ENCODE data around the gene SPRY1. TPM values are rescaled to one million over a fixed set of nuclear protein-coding genes. Genes with fewer than 3 reads are reported as not detected.

Gene SPRY1
- total and polyA plus RNA-seq, 7 donors, result 19.2 to 104 (median 41.1) TPM

DNA sequence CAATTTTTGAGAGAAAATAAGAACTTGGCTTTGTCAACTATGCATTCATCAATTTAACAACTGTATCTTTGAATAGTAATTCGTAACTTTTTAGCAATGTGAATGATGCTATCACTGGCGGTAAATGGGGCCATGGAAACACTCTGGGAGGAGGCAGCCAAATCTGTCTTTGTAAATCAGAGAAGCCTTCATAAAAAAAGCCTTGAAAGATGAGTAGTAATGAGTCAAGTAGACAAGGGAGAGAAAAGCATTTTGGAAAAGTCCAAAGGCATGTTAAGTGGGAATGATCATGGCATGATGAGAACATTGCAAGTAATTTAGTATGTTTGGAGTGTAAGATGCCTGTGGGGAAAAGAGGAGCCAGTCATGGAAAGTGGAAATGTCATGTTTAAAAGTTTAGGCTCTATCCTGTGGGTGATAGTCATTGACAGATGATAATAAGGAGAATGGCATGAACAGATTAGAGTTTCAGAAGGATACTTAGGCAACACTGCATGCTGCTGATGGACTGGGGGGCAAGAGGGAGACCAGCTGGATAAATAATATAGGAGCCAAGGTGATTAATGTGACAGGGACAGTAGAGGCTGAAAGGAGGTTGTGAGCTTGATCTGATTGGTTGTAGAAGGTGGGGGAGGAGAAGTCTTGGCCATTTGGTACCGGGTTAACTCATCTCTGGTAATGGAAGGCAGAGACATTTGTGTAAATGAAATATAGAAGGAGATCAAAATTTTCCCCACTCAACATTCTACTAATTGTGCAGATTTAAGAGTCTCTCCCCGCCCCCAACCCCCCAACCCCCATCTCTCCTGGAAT lies 16.3 kb downstream of the SPRY1 start:
- intact Hi-C loops (cut with DNase I), result loop anchor here in 1 of 2 donors (5.0 kb wide), 1 partner anchor 74 kb away; no protein-coding TSS in a partner anchor
- Histone ChIP-seq H3K4me1 (peaks cover 40% of the 10 kb centered on the region), H3K27ac (peak overlapping the region; percentile 98), H3K4me3 (no peak overlapping the region), H3K9me3 (no peaks in the 10 kb centered on the region), H3K36me3 (ENCODE audit: insufficient read depth in 1 of 2, low read depth in 1 of 2) (no peaks in the 10 kb centered on the region), H3K27me3 (ENCODE audit: insufficient read depth in 3 of 3, low read length in 2 of 3) (no peaks in the 10 kb centered on the region)
- ATAC-seq (peak; percentile 74 to 89 (median 84)), DNase-seq (no peak)
- WGBS, 3 donors, result 51 to 63% (median 51%) methylated on average over 4 of the region's 4 CpGs
- no peak for TF ChIP-seq CTCF (IDR thresholded peaks at IDR 0.05)

GRCh38 chr4:123415576-123415975 lies 19.0 kb downstream of the SPRY1 start:
- Histone ChIP-seq H3K27me3 (ENCODE audit: insufficient read depth in 3 of 3, low read length in 2 of 3) (no peaks in the 10 kb centered on the region), H3K4me3 (no peak overlapping the region), H3K27ac (no peak overlapping the region), H3K36me3 (ENCODE audit: insufficient read depth in 1 of 2, low read depth in 1 of 2) (no peaks in the 10 kb centered on the region), H3K4me1 (peaks cover 30% of the 10 kb centered on the region), H3K9me3 (no peaks in the 10 kb centered on the region)
- intact Hi-C loops (cut with DNase I), result loop anchor here in 1 of 2 donors (5.0 kb wide), 1 partner anchor 87 kb away; no protein-coding TSS in a partner anchor
- WGBS, 3 donors, result 81 to 89% (median 86%) methylated on average over 1 of the region's 1 CpG
- TF ChIP-seq CTCF (IDR thresholded peaks at IDR 0.05), result no peak
- ATAC-seq (no peak), DNase-seq (no peak)

- intact Hi-C loops (cut with DNase I), result loop anchor here in 1 of 2 donors (5.0 kb wide), 1 partner anchor 86 kb away; no protein-coding TSS in a partner anchor
- Histone ChIP-seq H3K4me1 (peaks cover 30% of the 10 kb centered on the region), H3K36me3 (ENCODE audit: insufficient read depth in 1 of 2, low read depth in 1 of 2) (no peaks in the 10 kb centered on the region), H3K27me3 (ENCODE audit: insufficient read depth in 3 of 3, low read length in 2 of 3) (no peaks in the 10 kb centered on the region), H3K9me3 (no peaks in the 10 kb centered on the region), H3K4me3 (no peak overlapping the region), H3K27ac (no peak overlapping the region)
- no peak for TF ChIP-seq CTCF (IDR thresholded peaks at IDR 0.05)
- ATAC-seq (peak in 1 of 4 donors; percentile 39), DNase-seq (no peak)
- 75 to 82% (median 82%) methylated on average over 6 of the region's 6 CpGs for WGBS, 3 donors
Observed at GRCh38 chr4:123415977-123416376, 19.4 kb downstream of the SPRY1 start.

DNA sequence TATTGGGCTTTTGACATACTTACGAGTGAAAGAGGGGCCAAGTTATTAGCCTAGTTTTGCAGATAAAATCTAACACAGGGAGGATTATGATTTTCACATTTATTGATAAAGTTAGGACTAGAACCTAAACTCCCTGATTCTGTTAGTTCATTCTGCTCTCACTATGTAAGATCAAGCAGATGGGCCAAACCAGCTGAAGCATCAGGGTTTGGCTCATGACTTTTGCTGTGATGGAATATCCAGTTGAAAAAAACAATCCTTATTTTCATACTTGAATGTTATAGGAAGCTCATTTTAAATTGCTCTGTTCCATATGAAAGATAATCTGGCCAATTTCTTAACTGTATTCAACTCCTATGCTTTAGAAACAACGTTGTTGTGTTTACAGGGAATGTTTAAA lies 21.2 kb downstream of the SPRY1 start:
- Histone ChIP-seq H3K4me1 (peaks cover 16% of the 10 kb centered on the region), H3K4me3 (peak overlapping the region; percentile 6), H3K9me3 (no peaks in the 10 kb centered on the region), H3K27me3 (ENCODE audit: insufficient read depth in 3 of 3, low read length in 2 of 3) (no peaks in the 10 kb centered on the region), H3K36me3 (ENCODE audit: insufficient read depth in 1 of 2, low read depth in 1 of 2) (no peaks in the 10 kb centered on the region), H3K27ac (peak overlapping the region; percentile 70)
- TF ChIP-seq CTCF (IDR thresholded peaks at IDR 0.05), result no peak
- intact Hi-C loops (cut with DNase I), result loop anchor here in 1 of 2 donors (5.0 kb wide), 1 partner anchor 84 kb away; no protein-coding TSS in a partner anchor
- ATAC-seq (no peak), DNase-seq (no peak)
- WGBS, 3 donors, result 37 to 51% (median 43%) methylated on average over 2 of the region's 2 CpGs

All from psoas muscle (tissue), 8 donors.